ENCODE data around the gene NPIPB2.
"Not testable (repeated sequence)": the region's sequence is repeated elsewhere in the genome, so short reads cannot be mapped to it uniquely, and the experiment has no call there.

The NPIPB2 gene

GRCh38 chr16:11957591-11958395, 15.9 kb upstream of the NPIPB2 start:
- no peak for DNase-seq

GRCh38 chr16:11956558-11956957, 14.7 kb upstream of the NPIPB2 start:
- no peak for DNase-seq

GRCh38 chr16:11955713-11956123, 13.9 kb upstream of the NPIPB2 start:
- DNase-seq: no peak

- DNase-seq: not testable (repeated sequence)
These were observed 11.7 kb upstream of the NPIPB2 start for GRCh38 chr16:11953576-11953975.

GRCh38 chr16:11950388-11950787, 8.5 kb upstream of the NPIPB2 start:
- no peak for DNase-seq

- DNase-seq: peak; percentile 46 to 65
These were observed 7.7 kb upstream of the NPIPB2 start for GRCh38 chr16:11949527-11949926.

GRCh38 chr16:11948819-11949218, 7.0 kb upstream of the NPIPB2 start:
- DNase-seq: no peak

- no peak for DNase-seq
These were observed 4.6 kb upstream of the NPIPB2 start for GRCh38 chr16:11946433-11946832.

GRCh38 chr16:11927350-11927749, 14.5 kb downstream of the NPIPB2 start:
- not testable (repeated sequence) for DNase-seq

- not testable (repeated sequence) for DNase-seq
These were observed 17.8 kb downstream of the NPIPB2 start for GRCh38 chr16:11924046-11924445.

- no peak for DNase-seq
These were observed 25.1 kb downstream of the NPIPB2 start for GRCh38 chr16:11916524-11917285.

- peak; percentile 96 to 99 for DNase-seq
These were observed 26.0 kb downstream of the NPIPB2 start, which contains the start of gene GSPT1 for GRCh38 chr16:11915644-11916523. Gene GSPT1, minus strand, starts transcription at chr16:11915956. Its CDS starts 236 bp downstream, at chr16:11915720.

- DNase-seq: no peak
These were observed 26.7 kb downstream of the NPIPB2 start for GRCh38 chr16:11915114-11915643.

GRCh38 chr16:11914210-11915113, 27.4 kb downstream of the NPIPB2 start:
- DNase-seq: peak in 1 of 2 experiments; percentile 42

- no peak for DNase-seq
These were observed 28.3 kb downstream of the NPIPB2 start for GRCh38 chr16:11913425-11914079.

- DNase-seq: no peak
These were observed 31.9 kb downstream of the NPIPB2 start for GRCh38 chr16:11909653-11910545.

GRCh38 chr16:11907160-11907970, 34.5 kb downstream of the NPIPB2 start:
- DNase-seq: no peak

- DNase-seq: no peak
These were observed 37.9 kb downstream of the NPIPB2 start for GRCh38 chr16:11903906-11904305.

- no peak for DNase-seq
These were observed 40.8 kb downstream of the NPIPB2 start for GRCh38 chr16:11901091-11901490.
